K562 (cell line): Measurements from ENCODE around the gene KRTAP1-1.

Experiments
- ATF1 ChIP-seq, 2 experiments: fragments of 450-650 bp in 1 of 2; IDR thresholded peaks; 2 replicates each; pipeline ENCODE4 v1.6.1; 2016; ENCODE audit warnings: missing compliant biosample characterization in 1 of 2, missing genetic modification characterization in 1 of 2
- ATF7 ChIP-seq: fragments of 450-650 bp; IDR thresholded peaks from 2 replicates; pipeline ENCODE4 v1.7.1; 2014; ENCODE audit warnings: mild to moderate bottlenecking, moderate library complexity
- BRF2 ChIP-seq: IDR thresholded peaks from 3 replicates; pipeline ENCODE4 v1.6.1; 2011; ENCODE audit warnings: borderline replicate concordance, mild to moderate bottlenecking; ENCODE audit not compliant: insufficient read length, insufficient read depth
- CEBPB ChIP-seq: fragments of 450-650 bp; IDR thresholded peaks from 2 replicates; pipeline ENCODE4 v1.6.1; 2016; ENCODE audit warnings: missing genetic modification characterization, missing compliant biosample characterization
- ESRRA ChIP-seq: fragments of 450-650 bp; IDR thresholded peaks from 2 replicates; pipeline ENCODE4 v1.6.1; 2014; ENCODE audit warnings: low read depth, mild to moderate bottlenecking, moderate library complexity, borderline replicate concordance
- HDAC2 ChIP-seq: fragments of 450-650 bp; IDR thresholded peaks from 2 replicates; pipeline ENCODE4 v1.6.1; 2016; ENCODE audit warnings: mild to moderate bottlenecking
- IRF1 ChIP-seq: sonication (generic); formaldehyde crosslinking; IDR thresholded peaks from 2 replicates; pipeline ENCODE4 v1.8.0; 2022; ENCODE audit warnings: missing genetic modification reagents, mild to moderate bottlenecking, borderline replicate concordance
- MTF1 ChIP-seq: fragments of 250-450 bp; sonication (Bioruptor Pico); IDR thresholded peaks from 2 replicates; pipeline ENCODE4 v1.9.0; 2021; ENCODE audit warnings: moderate library complexity, mild to moderate bottlenecking, inconsistent platforms, borderline replicate concordance
- NFXL1 ChIP-seq: fragments of 450-650 bp; formaldehyde crosslinking; IDR thresholded peaks from 2 replicates; pipeline ENCODE4 v1.4.0; 2021; ENCODE audit warnings: mild to moderate bottlenecking
- RAD21 ChIP-seq, 2 experiments: fragments of 250-450 bp in 1 of 2; fragments of 450-650 bp in 1 of 2; sonication (Bioruptor Pico) in 1 of 2; formaldehyde crosslinking in 1 of 2; IDR thresholded peaks in 1 of 2; conservative IDR thresholded peaks in 1 of 2; 2 replicates each; pipeline versions ENCODE4 v1.4.0 to v1.8.0; 2020 to 2022; ENCODE audit warnings: mild to moderate bottlenecking in 2 of 2, moderate library complexity in 1 of 2
- SIN3A ChIP-seq, 2 experiments: fragments of 150-350 bp in 1 of 2; IDR thresholded peaks; 2 replicates each; pipeline ENCODE4 v1.6.1; 2011 to 2016; ENCODE audit warnings: borderline replicate concordance in 2 of 2, low read depth in 2 of 2, low read length in 2 of 2, mild to moderate bottlenecking in 2 of 2, moderate library complexity in 2 of 2; ENCODE audit not compliant: control insufficient read depth in 1 of 2
- SMARCC2 ChIP-seq: fragments of 450-650 bp; IDR thresholded peaks from 2 replicates; pipeline ENCODE4 v1.6.1; 2017; ENCODE audit warnings: antibody characterized with exemption, moderate library complexity, mild to moderate bottlenecking, low read depth
- TFAP4 ChIP-seq: sonication (generic); formaldehyde crosslinking; IDR thresholded peaks from 2 replicates; pipeline ENCODE4 v1.8.0; 2022; ENCODE audit warnings: missing genetic modification reagents, mild to moderate bottlenecking, moderate library complexity, borderline replicate concordance
- YY1 ChIP-seq, 3 experiments: IDR thresholded peaks; 2 replicates each; pipeline ENCODE4 v1.6.1; 2011; ENCODE audit warnings: low read length in 2 of 3, mild to moderate bottlenecking in 2 of 3, moderate library complexity in 2 of 3, borderline replicate concordance in 1 of 3, control low read depth in 1 of 3, low read depth in 1 of 3; ENCODE audit not compliant: insufficient read depth in 3 of 3, insufficient replicate concordance in 2 of 3, control insufficient read depth in 1 of 3, insufficient read length in 1 of 3; ENCODE audit errors: extremely low read depth in 1 of 3

GRCh38 chr17:41024697-41025096 is 16.6 kb downstream of the KRTAP1-1 start:
- TF ChIP-seq YY1 (IDR thresholded peaks at IDR 0.05; ENCODE audit: borderline replicate concordance in 1 of 3, control insufficient read depth in 1 of 3, extremely low read depth in 1 of 3, insufficient read depth in 3 of 3, insufficient read length in 1 of 3, insufficient replicate concordance in 2 of 3, low read depth in 1 of 3, low read length in 2 of 3), result no peak
- no peak for TF ChIP-seq MTF1 (CRISPR knock-in tag)
- TF ChIP-seq ATF1 (CRISPR knock-in tag; IDR thresholded peaks at IDR 0.05), result no peak
- no peak for TF ChIP-seq ATF1 (tag; IDR thresholded peaks at IDR 0.05)
- no peak for TF ChIP-seq SMARCC2
- no peak for TF ChIP-seq RAD21 (CRISPR knock-in tag; conservative IDR thresholded peaks at IDR 0.05 in 1 of 2, IDR thresholded peaks at IDR 0.05 in 1 of 2)
- no peak for TF ChIP-seq TFAP4 (CRISPR knock-in tag)
- no peak for TF ChIP-seq SIN3A (IDR thresholded peaks at IDR 0.05; ENCODE audit: borderline replicate concordance in 2 of 2, control insufficient read depth in 1 of 2, low read depth in 2 of 2, low read length in 2 of 2)
- TF ChIP-seq ATF7, result no peak
- TF ChIP-seq ESRRA, result no peak
- no peak for TF ChIP-seq NFXL1 (CRISPR knock-in tag)
- TF ChIP-seq CEBPB (tag), result no peak
- TF ChIP-seq BRF2, result no peak
- no peak for TF ChIP-seq IRF1
- TF ChIP-seq HDAC2, result no peak
